GM21423 (cell line): ENCODE data around the gene ZBTB40.

Experiments
- ATAC-seq: cut with Tn5 transposase; IDR thresholded peaks from one replicate; pipeline ENCODE4 v1.9.1; 2021; ENCODE audit warnings: mild to moderate bottlenecking, moderate library complexity; ENCODE audit not compliant: unreplicated experiment

Gene ZBTB40

DNA sequence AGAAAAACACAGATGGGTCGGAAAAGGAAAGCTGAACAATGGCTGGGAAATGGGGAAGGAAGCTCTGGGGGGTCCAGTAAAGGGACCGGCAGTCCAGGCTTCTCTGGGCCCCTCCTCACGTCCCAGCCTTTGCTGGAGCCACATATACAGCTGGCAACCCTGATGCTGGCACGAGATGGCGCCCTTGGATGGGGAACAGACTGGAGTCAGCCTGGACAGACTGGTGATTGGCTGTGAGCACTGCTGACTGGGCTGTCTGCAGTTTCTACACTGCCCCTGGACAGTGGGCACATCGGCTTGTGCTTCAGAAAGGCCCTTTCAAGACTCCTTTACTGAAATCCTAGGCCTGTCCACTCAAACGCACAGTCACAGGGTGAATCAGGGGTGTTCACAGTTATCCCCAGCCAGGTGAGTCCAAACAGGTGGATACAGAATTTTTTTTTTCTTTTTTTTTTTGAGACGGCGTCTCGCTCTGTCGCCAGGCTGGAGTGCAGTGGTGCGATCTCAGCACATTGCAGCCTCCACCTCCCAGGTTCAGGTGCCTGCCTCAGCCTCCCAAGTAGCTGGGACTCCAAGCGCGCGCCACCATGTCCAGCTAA lies 31.1 kb upstream of the ZBTB40 start:
- ATAC-seq = no peak

- ATAC-seq = no peak
Measured at GRCh38 chr1:22426781-22427180, 24.9 kb upstream of the ZBTB40 start.

GRCh38 chr1:22428672-22429071 lies 23.0 kb upstream of the ZBTB40 start:
- no peak for ATAC-seq

DNA sequence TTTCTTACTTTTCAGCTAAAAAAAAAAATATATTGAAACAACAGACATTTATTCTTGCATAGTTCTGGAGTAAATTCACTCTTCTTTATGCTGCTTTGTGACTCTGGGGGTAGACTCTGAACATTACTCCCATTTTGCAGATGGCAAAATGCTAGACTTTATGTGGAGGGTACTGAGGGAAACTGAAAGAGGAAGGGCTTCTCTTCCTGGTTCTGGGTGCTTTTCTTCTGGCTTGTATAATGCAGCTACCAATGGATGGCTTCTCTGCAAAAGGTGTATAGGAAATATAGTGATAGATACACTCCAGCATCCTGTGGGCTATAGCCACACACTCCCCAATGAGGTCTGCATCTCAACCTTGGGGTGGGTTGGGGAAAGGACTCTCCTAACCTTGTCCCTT lies 19.7 kb upstream of the ZBTB40 start:
- ATAC-seq = no peak

- no peak for ATAC-seq
Measured at GRCh38 chr1:22434717-22435116, 16.9 kb upstream of the ZBTB40 start.

GRCh38 chr1:22436948-22437347 lies 14.7 kb upstream of the ZBTB40 start:
- no peak for ATAC-seq

- ATAC-seq = no peak
Measured at GRCh38 chr1:22437573-22437972, 14.1 kb upstream of the ZBTB40 start.

- no peak for ATAC-seq
Measured at GRCh38 chr1:22440582-22440981, 11.1 kb upstream of the ZBTB40 start.

DNA sequence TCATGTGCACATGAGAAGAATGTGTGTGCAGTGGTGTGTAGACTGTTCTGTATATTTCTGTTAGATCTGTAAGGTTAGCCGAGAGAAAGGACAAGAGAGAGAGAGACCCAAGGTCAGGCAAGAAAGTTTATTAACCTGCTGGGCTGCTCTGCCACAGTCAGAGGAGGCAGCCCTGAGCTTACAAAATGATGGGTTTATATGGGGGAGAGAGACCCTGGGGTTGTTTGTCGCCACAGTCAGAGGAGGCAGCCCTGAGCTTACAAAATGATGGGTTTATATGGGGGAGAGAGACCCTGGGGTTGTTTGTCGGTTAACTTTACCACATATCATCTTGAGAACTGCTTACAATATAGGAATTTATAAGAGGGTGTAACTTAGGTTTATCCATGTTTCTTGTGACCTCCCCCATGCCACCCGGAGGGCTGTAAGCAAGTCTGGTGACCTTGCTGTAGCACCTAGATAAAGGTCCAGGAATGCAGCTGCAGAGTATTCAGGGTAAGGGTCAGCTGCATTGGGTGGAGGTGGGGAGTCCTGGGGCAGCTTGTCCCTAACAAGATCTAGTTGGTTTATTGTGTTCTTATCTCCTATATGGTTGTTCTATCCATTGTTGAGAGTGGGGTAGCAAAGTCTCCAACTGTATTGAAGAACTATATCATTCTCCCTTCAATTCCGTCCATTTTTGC lies 9.3 kb upstream of the ZBTB40 start:
- no peak for ATAC-seq

- no peak for ATAC-seq
Measured at GRCh38 chr1:22443332-22443731, 8.3 kb upstream of the ZBTB40 start.

DNA sequence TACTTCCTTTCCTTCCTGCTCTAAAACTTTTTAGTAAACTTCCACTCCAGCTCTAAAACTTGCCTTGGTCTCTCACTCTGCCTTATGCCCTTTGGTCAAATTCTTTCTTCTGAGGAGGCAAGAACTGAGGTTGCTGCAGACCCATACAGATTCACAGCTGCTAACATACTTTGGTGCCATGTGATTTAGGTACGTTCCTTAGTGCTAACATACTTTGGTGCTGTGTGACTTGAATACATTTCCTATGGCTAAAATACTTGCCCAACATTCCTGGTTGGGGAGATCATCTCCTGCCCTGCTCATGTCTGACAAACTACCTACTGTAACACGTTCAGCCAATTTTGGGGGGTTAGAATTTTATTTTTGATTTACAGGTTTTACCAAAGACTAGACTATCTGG lies 6.8 kb upstream of the ZBTB40 start:
- no peak for ATAC-seq

- no peak for ATAC-seq
Measured at GRCh38 chr1:22447621-22448111, 4.0 kb upstream of the ZBTB40 start.

GRCh38 chr1:22449636-22450035 lies 2.0 kb upstream of the ZBTB40 start:
- no peak for ATAC-seq

- no peak for ATAC-seq
Measured at GRCh38 chr1:22450351-22451021, 1.2 kb upstream of the ZBTB40 start.

GRCh38 chr1:22452481-22452957 lies 868 bp downstream of the ZBTB40 start:
- peak; percentile 17 for ATAC-seq

GRCh38 chr1:22453181-22453580 lies 1.5 kb downstream of the ZBTB40 start:
- no peak for ATAC-seq

GRCh38 chr1:22454476-22455056 lies 2.9 kb downstream of the ZBTB40 start:
- no peak for ATAC-seq

- ATAC-seq = no peak
Measured at GRCh38 chr1:22457345-22457744, 5.7 kb downstream of the ZBTB40 start.

DNA sequence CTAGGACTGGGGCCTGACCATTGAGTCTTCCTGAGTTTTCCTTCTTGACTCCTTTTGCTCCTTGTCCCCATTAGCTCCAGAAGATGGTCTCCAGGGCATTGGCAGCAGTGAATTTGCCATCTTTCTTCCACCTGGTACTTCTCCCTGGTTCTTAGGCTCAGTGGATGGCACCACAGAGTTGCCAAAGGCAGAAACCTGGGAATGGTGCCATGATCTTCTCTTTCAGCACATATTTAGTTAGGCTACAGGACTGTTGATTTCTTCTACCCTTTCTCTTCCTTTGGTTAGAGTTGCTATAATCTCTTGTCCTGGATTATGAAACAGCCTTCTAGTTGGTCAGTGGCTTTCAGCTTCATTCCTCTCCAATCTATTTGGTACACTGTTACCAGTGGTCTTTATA lies 6.2 kb downstream of the ZBTB40 start:
- ATAC-seq = no peak

- no peak for ATAC-seq
Measured at GRCh38 chr1:22461100-22461499, 9.4 kb downstream of the ZBTB40 start.

DNA sequence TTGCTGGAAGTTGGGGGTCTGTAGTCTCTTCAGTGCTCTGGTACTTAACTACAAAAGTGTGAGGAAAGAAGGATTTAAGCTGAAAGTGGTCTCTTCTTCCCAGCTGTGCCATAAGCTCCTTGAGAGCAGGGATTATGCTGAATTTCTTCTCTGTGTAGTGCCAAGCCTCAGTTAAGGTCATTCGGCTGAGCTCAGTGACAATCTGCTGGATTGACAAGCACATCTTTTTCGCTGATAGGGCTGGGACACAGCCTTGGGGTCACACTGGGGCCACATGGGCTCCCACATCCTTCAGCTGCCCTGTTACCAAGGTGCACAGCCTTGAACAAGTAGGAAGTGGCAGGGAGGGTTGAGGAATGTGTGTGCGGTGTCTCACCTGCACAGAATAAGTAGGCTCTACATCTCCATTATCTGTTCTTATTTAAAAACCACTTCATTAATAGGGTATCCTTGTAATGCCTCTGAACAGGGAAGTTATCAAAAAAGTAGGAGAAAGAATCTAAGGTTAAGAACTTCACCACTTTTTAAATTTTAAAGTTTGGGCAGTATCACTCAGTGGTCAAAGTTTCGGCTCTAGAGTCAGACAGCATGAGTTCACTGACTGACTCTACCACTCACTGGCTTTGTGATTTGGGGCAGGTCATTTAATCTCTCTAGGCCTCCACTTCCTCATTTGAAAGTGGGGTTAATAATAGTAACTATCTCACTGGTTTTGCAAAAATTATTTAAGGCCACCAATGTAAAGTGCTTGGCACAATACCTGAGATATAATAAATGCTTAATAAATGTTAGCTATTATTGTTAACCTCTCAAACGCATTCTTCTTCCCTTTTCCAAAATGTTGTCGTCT lies 10.3 kb downstream of the ZBTB40 start:
- no peak for ATAC-seq
